VCaP (cell line): Measurements from ENCODE around the gene MIEN1.
"Not testable (repeated sequence)": the region's sequence is repeated elsewhere in the genome, so short reads cannot be mapped to it uniquely, and the experiment has no call there.

ENCODE experiments used
- H3K27ac ChIP-seq: fragments of 450-650 bp; 2 replicates; pipeline ENCODE4 v1.5.1; 2017
- TF ChIP-seq, protein P1 (sequence below): fragments of 450-650 bp; conservative IDR thresholded peaks from 2 replicates; pipeline ENCODE4 v1.5.1; 2017; ENCODE audit warnings: mild to moderate bottlenecking, moderate library complexity

The MIEN1 gene

DNA sequence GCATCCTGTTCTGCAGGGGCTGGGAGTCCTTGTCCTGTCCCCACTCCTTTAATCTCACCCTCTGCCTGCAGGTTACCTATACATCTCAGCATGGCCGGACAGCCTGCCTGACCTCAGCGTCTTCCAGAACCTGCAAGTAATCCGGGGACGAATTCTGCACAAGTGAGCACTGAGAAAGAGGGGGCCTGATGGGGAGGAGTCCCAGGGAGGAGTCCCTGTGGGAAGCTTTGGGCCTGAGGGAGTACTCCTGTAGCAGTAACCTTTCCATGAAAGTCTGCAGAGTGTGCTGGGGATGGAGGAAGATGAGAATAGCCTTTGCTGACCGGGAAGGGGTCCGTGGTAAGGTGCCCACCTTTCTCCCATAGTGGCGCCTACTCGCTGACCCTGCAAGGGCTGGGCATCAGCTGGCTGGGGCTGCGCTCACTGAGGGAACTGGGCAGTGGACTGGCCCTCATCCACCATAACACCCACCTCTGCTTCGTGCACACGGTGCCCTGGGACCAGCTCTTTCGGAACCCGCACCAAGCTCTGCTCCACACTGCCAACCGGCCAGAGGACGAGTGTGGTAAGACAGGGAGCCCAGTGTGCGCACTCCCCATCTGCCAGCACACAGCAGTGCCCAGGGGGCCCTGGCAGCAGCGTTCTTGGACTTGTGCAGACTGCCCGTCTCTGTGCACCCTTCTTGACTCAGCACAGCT lies 14.8 kb downstream of the MIEN1 start:
- TF ChIP-seq, protein P1, sequence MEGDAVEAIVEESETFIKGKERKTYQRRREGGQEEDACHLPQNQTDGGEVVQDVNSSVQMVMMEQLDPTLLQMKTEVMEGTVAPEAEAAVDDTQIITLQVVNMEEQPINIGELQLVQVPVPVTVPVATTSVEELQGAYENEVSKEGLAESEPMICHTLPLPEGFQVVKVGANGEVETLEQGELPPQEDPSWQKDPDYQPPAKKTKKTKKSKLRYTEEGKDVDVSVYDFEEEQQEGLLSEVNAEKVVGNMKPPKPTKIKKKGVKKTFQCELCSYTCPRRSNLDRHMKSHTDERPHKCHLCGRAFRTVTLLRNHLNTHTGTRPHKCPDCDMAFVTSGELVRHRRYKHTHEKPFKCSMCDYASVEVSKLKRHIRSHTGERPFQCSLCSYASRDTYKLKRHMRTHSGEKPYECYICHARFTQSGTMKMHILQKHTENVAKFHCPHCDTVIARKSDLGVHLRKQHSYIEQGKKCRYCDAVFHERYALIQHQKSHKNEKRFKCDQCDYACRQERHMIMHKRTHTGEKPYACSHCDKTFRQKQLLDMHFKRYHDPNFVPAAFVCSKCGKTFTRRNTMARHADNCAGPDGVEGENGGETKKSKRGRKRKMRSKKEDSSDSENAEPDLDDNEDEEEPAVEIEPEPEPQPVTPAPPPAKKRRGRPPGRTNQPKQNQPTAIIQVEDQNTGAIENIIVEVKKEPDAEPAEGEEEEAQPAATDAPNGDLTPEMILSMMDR = no peak
- no peak overlapping the region for H3K27ac ChIP-seq

DNA sequence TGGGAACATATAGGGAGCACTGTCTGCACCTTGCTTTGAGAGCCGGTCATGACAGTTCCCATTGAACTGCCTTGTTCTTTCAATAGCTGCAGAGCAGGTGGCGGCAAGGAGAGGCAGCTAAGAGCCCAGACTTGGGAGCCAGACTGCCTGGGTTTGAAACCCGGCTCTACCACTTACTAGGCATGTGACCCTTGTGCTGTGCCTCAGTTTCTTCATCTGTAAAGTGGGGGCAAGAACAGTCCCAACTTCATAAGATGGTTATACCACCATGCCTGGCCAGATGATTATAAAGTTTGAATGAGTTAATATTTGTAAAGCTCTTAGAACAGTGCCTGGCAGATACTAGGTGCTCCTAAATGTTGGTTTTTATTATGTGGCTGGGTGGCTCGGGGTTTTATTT lies 16.1 kb downstream of the MIEN1 start:
- TF ChIP-seq, protein P1 = no peak

DNA sequence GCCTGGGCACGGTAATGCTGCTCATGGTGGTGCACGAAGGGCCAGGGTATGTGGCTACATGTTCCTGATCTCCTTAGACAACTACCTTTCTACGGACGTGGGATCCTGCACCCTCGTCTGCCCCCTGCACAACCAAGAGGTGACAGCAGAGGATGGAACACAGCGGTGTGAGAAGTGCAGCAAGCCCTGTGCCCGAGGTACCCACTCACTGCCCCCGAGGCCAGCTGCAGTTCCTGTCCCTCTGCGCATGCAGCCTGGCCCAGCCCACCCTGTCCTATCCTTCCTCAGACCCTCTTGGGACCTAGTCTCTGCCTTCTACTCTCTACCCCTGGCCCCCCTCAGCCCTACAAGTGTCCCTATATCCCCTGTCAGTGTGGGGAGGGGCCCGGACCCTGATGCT lies 18.5 kb downstream of the MIEN1 start:
- TF ChIP-seq, protein P1 = no peak
- H3K27ac ChIP-seq = no peak overlapping the region

More for the DNA sequence above, 16.1 kb downstream of the MIEN1 start:
- H3K27ac ChIP-seq = no peak overlapping the region

DNA sequence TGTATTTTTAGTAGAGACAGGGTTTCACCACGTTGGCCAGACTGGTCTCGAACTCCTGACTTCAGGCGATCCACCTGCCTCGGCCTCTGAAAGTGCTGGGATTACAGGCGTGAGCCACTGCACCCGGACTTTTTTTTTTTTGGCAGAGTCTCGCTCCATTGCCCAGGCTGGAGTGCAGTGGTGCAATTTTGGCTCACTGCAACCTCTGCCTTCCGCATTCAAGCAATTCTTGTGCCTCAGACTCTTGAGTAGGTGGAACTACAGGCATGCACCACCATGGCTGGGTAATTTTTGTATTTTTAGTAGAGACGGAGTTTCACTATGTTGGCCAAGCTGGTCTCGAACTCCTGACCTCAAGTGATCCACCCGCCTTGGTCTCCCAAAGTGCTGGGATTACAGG lies 19.3 kb downstream of the MIEN1 start:
- not testable (repeated sequence) for H3K27ac ChIP-seq

DNA sequence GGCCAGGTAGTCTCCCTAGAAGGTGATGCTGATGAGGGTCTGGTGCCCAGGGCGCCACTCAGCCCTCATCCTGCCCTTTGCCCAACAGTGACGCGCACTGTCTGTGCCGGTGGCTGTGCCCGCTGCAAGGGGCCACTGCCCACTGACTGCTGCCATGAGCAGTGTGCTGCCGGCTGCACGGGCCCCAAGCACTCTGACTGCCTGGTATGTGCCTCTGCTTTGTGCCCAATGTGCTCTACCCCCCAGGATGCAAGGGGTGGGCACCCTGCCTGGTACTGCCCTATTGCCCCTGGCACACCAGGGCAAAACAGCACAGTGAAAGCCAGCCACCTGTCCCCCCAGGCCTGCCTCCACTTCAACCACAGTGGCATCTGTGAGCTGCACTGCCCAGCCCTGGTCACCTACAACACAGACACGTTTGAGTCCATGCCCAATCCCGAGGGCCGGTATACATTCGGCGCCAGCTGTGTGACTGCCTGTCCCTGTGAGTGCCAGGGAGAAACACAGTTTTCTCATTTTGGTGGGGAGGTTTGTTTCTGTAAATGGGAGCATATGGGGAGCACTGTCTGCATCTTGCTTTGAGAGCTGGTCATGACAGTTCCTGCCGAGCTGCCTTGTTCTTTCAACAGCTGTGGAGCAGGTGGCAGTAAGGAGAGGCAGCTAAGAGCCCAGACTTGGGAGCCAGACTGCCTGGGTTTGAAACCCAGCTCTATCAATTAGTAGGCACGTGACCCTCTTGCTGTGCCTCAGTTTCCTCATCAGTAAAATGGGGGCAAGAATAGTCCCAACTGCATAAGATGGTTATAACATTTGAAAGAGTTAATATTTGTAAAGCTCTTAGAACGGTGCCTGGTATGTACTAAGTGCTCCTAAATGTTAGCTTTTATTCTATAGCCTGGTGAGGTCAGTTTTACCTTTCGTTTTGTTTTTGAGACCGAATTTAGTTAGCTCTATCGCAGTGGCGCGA lies 20.1 kb downstream of the MIEN1 start:
- no peak overlapping the region for H3K27ac ChIP-seq
- TF ChIP-seq, protein P1 = no peak

DNA sequence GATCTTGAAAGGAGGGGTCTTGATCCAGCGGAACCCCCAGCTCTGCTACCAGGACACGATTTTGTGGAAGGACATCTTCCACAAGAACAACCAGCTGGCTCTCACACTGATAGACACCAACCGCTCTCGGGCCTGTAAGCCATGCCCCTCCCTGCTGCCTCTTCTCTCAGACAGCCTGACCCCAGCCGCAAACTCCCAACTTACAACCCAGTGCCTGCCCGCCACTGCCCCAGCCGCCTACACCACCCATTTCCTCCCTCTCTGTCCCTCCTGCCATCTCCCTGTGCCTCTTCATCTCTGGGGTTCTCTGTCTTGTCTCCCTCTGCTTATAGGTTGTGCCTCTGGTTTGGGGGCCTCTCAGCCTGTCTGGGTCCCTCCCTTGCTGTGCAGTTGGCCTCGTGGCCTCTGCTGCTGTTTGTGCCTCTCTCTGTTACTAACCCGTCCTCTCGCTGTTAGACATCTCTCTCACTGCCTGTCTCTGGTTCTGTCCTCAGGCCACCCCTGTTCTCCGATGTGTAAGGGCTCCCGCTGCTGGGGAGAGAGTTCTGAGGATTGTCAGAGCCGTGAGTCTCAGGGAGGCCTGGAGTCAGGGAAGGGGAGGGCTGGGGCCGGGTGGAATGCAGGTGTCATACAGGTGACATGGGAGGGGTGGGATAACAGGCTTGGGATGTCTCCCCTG lies 20.9 kb downstream of the MIEN1 start:
- TF ChIP-seq, protein P1 = no peak
- H3K27ac ChIP-seq = no peak overlapping the region

DNA sequence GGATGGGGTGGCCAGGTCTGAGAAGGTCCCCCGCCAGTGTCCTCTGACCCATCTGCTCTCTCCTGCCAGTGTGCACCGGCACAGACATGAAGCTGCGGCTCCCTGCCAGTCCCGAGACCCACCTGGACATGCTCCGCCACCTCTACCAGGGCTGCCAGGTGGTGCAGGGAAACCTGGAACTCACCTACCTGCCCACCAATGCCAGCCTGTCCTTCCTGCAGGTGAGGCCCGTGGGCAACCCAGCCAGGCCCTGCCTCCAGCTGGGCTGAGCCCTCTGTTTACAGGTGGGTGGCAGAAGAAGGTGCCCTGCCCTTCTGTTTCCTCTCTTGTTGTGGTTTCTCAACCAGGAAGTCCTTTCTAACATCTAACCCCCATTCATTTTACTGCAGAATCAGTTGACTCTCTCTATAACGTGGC lies 23.4 kb downstream of the MIEN1 start:
- TF ChIP-seq, protein P1 = no peak
- peak overlapping the region; percentile 94 for H3K27ac ChIP-seq
